GM19397 (cell line): Measurements from ENCODE around the gene MED23.
A peak's percentile ranks its signal among the peaks of the same experiment; 100 is the strongest.

Experiments
- ATAC-seq: cut with Tn5 transposase; IDR thresholded peaks from one replicate; pipeline ENCODE4 v1.9.1; 2021; ENCODE audit warnings: mild to moderate bottlenecking, moderate library complexity; ENCODE audit not compliant: unreplicated experiment

MED23 gene

DNA sequence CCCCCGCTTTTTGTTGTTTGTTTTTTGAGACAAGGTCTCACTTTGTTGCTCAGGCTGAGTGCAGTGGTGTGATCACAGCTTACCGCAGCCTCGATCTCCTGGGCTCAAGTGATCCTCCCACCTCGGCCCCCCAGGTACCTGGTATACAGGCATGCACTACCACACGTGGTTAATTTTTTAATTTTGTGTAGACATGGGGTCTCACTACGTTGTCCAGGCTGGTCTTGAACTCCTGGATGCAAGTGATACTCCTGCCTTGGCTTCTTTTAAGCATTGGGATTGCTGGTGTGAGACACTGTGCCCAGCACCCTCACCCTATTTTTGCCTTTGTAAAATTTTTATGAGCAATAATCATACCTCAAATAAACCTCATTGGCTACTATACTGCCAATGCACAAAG is 14.5 kb upstream of the MED23 start:
- no peak for ATAC-seq

DNA sequence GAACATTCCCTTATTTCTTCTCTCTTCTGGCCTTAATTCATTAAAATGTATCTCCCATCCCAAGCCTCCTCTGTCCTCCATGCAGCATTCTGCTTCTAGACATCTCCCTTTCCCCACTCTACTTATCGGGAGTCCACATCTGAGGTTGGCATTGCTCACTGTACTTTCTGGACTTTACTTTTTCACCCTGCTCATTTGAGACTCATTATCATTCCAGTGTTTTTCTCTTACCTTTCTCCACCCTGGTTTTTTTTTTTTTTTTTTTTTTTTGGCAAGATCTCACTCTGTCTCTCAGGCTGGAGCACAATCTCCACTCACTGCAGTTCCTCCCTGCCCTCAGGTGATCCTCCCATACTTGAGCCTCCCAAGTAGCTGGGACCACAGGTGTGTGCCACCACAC is 13.5 kb upstream of the MED23 start:
- no peak for ATAC-seq

DNA sequence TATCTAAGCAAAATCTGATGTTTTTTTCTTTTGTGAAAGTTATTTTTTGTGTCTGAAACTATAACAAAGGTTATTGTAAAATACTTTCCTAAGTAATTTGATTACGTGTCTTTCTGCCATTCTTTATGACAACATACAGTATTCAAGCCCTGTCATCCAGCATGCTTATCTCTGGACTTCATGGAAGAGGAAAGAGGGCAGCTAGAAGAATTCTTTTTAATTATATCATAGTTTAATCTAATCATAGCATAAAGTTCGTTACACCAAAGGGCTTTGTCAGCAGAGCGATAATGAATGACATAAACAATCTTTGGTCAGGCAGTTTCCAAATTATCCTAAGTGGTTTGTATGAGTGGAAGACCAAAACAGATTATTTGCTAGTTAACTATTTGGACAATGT is 12.5 kb upstream of the MED23 start:
- ATAC-seq, result no peak

DNA sequence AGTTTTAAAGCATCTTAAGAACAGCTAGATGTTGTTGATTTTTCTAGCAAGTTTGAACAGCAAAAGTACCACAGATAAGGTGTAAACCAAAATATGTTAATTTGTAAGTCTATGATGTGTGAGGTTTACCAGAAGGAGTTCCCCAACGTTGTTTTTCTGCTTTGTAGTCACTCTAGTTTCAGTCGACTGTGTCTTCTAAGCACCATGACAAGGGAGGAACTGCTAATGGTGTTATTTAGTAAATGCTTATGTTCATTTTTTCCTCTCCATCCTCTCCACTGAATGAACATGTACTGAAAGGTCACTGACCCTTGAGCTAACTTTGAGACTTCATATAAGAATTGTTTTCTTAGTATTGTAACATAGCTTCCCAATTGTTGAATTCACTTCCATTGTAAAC is 12.1 kb upstream of the MED23 start:
- ATAC-seq, result no peak

DNA sequence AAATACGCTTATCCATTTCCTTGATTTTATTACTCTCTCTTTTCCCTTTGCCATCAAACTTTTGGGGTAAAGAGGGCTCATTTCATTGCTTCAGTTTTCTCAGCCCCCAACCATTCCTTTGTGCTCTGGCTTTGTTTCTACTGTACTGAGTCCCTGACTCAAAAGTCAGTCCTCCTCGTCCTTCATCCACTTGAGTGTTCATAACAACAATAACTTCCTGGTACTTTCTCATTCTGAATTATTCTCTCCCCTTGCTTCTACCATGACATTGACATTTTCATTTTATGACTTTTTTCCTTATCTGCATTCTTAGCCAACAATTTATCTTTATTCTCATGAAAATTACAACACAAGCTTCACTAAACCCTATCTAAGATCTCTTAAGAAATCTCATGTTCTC is 10.0 kb upstream of the MED23 start:
- no peak for ATAC-seq

DNA sequence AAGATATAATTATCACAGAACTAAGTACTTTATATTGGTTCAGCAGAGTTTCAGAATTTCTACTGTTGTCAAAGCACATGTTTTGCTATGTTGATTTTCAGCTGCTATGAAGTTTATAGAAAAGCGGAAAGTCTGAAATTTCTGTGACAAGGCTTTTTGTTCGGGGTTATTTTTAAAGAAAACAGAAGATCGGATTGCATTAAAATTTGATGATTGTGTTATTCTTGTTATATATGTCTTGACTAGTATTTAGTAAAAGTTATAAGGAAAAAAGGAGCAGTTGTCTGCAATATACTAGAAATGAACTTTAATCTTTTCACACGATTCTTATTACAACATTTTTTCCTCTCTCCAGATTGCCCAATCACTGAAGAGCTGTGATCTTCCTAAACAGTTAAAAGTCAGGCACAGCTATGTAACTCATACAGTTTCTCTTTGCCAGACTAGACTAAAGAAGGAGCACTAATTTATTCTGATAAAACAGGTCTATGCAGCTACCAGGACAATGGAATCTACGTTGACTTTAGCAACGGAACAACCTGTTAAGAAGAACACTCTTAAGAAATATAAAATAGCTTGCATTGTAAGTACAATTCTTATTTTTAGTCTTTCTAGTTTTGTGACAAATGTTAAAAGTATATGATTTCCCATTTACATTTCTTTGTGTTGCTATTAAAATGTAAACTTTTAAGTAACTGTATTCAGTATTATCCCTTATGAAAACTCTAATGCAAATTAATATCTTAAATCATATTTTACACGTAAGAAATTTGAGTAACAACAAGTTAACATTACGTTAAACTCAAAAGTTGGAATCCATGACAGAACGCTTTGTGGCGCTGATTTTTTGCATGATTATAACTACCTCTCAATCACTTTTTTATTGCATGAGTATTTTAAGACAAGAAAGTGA is 9.1 kb upstream of the MED23 start, which contains the start of gene ENPP3:
Gene ENPP3 (plus strand): TSS at position 423 of the 913 bp plus-strand sequence. CDS start 83 bp downstream, at position 506.
- no peak for ATAC-seq

DNA sequence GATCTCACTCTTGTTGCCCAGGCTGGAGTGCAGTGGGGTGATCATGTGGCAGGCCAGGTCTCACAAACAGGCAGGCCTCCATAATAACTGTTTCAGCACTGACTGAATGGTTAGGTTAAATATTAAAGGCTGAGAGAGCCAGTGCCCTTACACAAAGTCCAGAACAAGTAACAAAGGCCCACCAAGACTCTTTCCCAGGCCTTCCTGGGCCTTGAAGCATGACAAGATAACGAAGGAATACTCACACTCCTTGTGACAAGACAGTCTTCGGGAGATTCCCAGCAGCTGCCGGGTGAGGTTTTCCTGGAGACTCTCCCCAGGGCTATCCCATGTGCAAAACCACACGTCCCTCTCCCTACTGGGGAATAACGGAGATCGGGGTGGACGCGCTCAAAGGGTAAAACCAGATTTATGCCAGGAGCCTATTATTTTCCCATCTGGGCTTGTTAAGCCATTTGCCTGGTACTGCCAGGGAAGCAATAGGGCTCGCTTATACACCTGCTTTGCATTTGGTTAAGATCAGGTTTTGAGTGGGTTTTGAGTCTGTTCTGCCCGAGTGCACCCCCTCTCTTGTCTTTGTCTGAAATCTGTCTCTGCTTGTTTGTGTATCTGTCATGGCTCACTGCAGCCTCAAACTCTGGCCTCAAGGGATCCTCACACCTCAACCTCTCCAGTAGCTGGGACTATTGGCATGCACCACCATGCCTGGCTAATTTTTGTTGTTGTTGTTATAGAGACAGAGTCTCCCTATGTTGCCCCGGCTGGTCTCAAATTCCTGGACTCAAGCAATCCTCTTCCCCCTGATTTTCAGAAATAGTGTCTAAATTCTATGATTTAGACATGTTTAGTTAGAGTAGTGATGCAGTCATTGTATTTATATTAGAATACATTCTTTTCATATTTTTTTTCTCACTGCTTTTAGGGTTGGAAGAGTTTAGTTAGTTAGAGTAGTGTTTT is 7.6 kb upstream of the MED23 start:
- ATAC-seq, result peak; percentile 97

DNA sequence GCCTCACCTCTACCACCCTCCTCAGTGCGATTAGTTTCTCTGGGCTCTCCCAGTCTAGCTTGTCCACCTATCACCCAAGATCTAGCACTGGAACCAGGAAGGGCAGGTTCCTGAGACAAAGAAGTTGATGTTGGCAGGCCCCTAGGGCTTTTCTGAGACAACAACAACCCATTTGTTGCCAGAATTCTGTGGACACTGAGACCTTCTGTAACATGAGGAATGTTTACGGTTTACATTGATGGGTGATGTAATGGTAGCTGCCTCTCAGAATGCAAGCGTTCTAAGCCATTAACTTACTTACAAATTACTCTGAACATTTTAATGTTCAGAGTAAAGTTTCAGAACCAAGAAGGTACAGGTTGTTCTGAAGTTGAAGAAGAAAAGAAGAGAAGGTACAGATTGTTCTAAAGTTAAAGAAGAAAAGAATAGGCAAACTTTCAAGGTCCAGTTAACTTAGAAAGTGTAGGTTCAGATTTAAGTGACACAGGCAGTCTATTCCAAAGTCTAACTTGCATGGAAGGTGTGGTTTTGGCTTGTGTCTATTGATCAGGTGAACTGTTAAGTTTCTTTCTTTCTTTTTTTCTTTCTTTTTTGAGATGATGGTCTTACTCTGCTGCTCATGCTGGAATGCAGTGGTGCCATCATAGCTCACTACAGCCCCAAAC is 3.7 kb upstream of the MED23 start:
- no peak for ATAC-seq

DNA sequence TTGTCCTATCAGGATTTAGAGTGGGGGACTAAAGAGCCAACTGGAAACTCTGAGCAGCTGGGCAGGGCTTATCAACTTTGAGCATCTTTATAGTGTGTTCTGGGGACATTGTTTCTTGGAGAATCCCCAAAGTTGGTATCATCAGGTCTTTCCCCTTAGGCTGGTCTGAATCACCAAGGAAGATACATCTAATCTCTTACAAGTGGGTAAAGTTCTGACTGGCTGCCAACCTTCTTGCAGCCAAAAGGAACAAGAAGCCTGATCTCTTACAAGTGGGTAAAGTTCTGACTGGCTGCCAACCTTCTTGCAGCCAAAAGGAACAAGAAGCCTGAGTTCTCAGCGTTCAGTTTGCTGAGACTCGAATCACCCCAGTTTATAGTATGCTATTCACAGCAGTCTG is 1.6 kb upstream of the MED23 start:
- ATAC-seq, result no peak

DNA sequence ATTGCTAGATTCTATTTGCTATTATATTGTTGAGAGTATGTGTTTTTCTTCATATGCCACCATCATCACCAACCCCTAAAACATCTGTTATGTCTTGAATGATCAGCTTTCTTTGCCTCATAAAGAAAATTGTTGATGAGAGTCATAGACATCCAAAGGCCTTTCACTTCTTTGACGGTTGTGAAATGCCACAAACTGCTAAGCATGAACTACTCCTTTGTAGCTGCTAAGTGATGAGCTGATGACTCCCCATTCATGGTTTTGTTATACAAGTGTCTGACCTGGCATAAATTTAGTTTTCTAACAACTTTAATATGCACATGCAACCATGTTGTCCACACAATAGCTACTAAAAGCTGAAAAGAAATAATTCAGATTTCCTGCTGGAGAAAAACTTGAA is 684 bp upstream of the MED23 start:
- ATAC-seq, result no peak

DNA sequence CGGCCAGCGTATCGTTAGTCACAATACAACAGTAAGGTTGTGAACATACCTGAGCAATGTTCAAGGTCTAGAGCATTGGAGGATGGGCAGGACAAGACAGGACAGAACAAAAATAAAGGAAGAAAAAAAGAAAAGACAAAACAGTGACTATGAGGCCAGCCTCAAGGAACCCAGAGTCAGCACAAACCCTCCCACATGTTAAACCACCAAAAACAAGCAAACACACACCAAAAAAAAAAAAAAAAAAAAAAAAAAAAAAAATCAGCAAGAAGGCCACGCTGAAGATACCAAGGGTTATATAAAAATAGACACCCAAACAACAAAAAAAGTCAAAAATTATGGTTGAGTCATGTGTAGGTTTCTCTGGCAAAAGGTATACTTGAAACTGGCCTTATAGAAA is 12.8 kb downstream of the MED23 start:
- no peak for ATAC-seq

DNA sequence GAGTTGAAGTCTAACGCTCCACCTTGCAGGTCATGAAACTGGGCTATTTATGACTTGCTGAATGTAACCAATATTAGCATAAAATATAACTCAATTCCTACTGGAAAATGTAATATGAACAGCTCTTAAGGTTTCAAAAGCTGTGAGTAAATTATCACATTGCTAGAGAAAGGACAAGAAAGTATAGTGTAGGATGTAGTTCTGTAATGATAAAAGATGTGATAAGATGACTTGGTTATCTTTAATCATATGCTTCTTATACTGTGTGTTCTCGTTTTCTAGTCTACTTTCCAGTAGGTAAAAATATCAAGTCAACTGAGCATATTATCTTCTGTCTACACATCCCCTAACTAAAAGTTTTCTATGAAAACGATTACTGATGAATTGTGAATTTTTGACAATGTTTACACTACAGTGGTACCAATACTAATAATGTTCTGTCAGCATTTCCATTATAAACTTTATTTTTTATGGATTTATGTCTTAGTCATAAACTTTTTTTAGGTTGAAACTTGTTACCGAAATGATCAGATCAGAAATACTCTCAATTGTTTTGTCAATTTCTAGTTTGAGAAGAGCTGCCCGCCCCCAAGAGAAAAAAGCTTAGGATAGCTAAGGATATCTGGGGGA is 14.6 kb downstream of the MED23 start:
- ATAC-seq, result no peak

DNA sequence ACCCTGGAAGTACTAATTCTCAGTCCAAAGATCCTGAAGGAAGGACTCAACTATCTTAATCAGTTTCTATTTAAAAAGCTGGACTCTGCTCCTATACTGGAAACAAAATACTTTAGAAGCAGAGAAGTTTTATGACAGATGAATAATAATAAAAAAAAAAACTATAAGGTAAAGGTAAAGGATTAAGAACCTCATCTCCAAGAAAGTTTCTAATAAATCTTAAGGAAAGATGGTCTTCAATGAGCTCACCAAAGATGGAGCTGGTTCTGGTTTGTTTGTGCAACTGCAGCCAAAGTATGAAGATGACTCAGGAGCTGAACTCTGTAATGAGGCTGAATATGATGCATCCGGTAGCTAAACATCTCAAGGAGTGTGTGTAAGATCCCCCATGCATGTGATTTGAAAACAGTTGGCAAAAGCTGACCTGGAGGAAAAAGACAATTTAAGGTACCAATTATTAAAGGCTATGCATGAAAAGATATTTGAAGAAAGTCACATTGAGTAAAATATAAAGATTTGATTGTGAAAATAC is 25.2 kb downstream of the MED23 start:
- ATAC-seq, result no peak

DNA sequence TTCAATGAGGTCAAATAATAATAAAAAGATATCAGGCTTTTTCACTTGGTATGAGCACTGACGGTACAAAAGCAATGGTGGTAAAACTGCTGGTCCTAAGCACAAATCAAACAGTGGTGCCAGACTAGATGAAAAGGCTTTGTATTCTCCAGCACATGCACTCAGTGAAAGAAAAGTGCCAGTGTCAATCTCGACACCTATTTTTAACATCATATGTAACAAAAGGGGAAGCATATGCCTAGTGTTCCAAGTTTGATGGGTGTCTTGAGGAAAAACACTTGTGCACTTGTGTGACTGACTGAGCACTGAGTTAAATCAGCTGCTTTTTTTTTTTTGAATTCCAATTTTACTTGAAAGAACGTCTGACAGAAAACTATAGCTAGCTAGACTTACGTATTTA is 27.3 kb downstream of the MED23 start:
- no peak for ATAC-seq

DNA sequence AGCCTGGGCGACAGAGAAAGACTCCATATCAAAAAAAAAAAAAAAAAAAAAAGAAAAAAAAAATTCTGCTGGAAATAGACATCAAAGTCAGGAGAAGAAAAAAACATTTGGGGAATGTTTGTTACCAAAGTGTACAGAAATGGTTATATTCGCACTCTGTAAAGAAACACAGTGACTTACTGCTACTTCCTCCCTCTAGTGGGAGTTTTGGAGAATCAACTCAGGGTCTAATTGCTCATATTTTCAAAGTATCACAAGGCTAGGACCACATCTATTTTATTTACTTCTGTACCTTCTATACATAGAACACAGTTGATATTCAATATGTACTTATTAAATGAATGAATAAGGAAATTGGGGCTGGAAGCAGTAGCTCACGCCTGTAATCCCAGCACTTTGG is 30.6 kb downstream of the MED23 start:
- ATAC-seq, result no peak

DNA sequence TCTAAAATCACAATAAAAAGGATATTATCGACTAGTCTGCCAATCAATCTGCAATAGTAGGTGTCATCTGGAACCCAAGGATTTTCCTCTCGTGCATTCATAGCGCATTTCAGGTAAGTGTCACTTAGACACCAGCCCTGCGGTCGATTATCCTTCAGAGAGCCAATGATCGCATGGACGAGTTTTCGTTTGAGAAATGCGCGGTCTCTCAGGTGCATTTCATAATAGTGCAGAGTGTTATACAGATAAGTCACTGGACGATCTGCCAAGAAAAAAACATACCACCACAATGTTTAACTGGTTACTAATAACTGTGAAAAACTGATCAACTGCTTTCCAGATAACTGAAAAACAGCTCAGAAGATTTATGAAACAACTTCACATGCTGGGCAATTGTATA is 34.0 kb downstream of the MED23 start:
- no peak for ATAC-seq

DNA sequence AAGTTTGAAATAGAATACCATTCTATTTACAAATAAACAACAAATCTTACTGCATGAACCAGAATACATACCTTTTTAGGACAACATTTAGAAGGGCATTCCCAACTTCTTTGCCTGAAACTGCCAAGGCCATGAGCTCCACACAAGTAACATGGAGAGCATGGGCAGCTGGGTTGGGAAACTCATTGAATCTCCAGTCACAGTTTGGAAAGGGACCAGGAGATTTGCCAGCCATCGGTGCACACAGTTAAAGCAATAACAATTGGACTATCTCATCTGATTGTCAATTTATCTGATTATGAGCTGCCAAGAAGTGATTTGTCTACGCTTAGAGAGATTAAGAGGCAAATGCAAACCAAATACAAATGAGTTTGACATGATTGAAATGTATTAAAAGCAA is 35.1 kb downstream of the MED23 start:
- ATAC-seq, result no peak

DNA sequence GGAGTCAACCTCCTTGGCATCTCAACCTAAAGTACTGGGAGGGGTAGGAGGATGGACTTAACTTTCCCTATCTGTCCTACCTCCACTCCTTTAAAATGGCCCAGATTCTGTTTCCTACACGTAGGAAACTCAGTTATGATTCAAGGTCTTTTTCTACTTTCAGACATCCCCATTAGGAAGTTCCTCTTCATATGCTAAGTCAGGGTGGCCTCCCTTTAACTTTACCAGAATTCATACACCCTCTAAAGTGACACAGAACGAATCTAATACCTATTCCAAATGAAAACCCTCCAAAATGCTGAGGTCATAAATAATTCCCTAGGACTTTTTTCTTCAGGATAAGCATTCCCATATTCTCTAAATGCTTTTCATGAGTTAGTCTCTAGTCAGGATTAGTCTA is 39.4 kb downstream of the MED23 start:
- ATAC-seq, result no peak

DNA sequence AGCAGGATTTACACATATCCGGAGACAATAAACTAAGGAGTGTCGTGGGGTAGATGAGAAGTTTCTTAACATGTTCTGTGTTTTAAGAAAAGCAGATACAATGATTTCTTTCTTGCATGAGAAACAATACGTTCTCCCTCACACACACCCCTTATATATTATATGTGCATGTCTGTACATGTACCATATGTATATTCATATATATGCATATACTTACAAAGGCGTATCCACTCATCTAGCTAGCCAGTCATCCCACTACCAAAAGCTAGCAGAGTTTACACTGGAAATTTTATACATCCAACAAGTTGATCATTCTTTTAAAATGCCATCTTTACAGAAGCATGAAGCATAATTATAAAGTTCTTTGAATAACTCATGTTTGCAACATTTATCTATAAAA is 40.1 kb downstream of the MED23 start:
- no peak for ATAC-seq

DNA sequence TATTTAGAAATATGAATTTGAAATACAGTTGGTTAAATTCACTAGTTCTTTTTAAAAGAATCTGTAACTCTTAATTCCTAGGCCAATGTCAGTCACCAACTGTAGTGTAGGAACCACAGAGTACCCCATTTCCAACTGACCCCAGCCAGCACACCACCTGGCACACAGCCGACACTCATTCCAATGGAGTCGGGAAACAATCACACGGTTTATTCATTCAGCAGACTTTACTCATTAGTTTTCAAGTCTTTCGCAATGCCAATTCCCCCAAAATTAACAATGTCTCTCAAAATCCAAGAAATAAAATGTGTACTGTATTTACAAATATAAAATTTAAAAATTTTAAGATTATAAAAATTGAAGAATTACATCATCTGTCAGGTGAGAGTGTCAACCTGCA is 41.5 kb downstream of the MED23 start:
- ATAC-seq, result no peak

DNA sequence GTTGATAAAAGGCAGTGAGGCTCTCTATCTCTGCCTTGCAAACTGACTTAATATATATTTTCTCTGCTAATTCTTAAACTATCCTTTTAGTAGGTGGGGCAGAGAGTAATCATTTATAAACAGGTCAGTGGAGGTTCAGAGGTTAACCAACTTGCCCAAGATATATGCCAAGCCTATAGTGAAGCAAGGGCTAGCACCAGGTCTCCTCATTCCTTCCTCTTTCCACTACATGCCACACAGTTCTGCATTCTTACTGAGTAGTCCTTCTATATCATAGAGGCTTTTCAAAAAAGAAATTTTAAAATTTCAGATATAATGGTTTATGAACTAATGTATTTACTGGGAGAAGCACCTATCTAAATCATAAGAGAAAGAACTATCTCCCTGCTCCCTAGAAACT is 46.5 kb downstream of the MED23 start:
- no peak for ATAC-seq
